GM18858 (cell line): ENCODE data around the gene NME4.

Experiments
- ATAC-seq: cut with Tn5 transposase; IDR thresholded peaks from one replicate; pipeline ENCODE4 v1.9.1; 2021; ENCODE audit not compliant: unreplicated experiment

Gene NME4

GRCh38 chr16:363110-363765 is 33.8 kb upstream of the NME4 start:
- ATAC-seq = no peak

- ATAC-seq = no peak
These were observed 33.1 kb upstream of the NME4 start for GRCh38 chr16:363766-364490.

- no peak for ATAC-seq
These were observed 32.2 kb upstream of the NME4 start for GRCh38 chr16:364595-365491.

- ATAC-seq = no peak
These were observed 30.5 kb upstream of the NME4 start for GRCh38 chr16:366476-366875.

- no peak for ATAC-seq
These were observed 29.6 kb upstream of the NME4 start for GRCh38 chr16:367333-367903.

GRCh38 chr16:368388-369158 is 28.4 kb upstream of the NME4 start:
- ATAC-seq = no peak

GRCh38 chr16:369275-369865 is 27.6 kb upstream of the NME4 start:
- ATAC-seq = no peak

GRCh38 chr16:369866-370436 is 27.0 kb upstream of the NME4 start:
- ATAC-seq = no peak

GRCh38 chr16:370443-370842 is 26.6 kb upstream of the NME4 start, which contains the start of gene MRPL28:
TSS of gene MRPL28 (minus strand) at chr16:370538. CDS start at chr16:370218, 320 bp downstream.
- ATAC-seq = peak; percentile 76

GRCh38 chr16:370979-371514 is 26.0 kb upstream of the NME4 start:
- ATAC-seq = no peak

GRCh38 chr16:371515-372301 is 25.3 kb upstream of the NME4 start:
- no peak for ATAC-seq

GRCh38 chr16:372302-372983 is 24.6 kb upstream of the NME4 start:
- no peak for ATAC-seq

- ATAC-seq = no peak
These were observed 23.9 kb upstream of the NME4 start for GRCh38 chr16:373020-373598.

GRCh38 chr16:373848-374615 is 23.0 kb upstream of the NME4 start:
- ATAC-seq = no peak

- ATAC-seq = no peak
These were observed 22.4 kb upstream of the NME4 start for GRCh38 chr16:374616-374926.

- no peak for ATAC-seq
These were observed 21.8 kb upstream of the NME4 start for GRCh38 chr16:375212-375611.
